Measurements from ENCODE around the gene ZKSCAN1.

ZKSCAN1 gene

GRCh38 chr7:100048680-100049079 is 33.3 kb downstream of the ZKSCAN1 start:
- H3K36me3 ChIP-seq (ENCODE audit: insufficient read depth, low read length), result no peaks in the 10 kb centered on the region
- no peak overlapping the region for H3K9ac ChIP-seq (ENCODE audit: low read length)
- no peak overlapping the region for H3K27ac ChIP-seq (ENCODE audit: low read depth, low read length)
- H3K4me1 ChIP-seq (ENCODE audit: insufficient read depth, low read length), result peaks cover 12% of the 10 kb centered on the region
- H3K4me3 ChIP-seq (ENCODE audit: low read depth in 1 of 2, low read length in 2 of 2), result peak overlapping the region in 1 of 2 donors; percentile 97
- no peaks in the 10 kb centered on the region for H3K27me3 ChIP-seq (ENCODE audit: control insufficient read depth in 1 of 2, insufficient read depth in 2 of 2, low read length in 2 of 2)
- no peaks in the 10 kb centered on the region for H3K9me3 ChIP-seq (ENCODE audit: low read length)

GRCh38 chr7:100049441-100050291 is 34.3 kb downstream of the ZKSCAN1 start, which contains the start of gene ZSCAN21:
TSS of gene ZSCAN21 (plus strand) at chr7:100049774. CDS start at chr7:100057007, 7,233 bp downstream.
- Histone ChIP-seq H3K27me3 (ENCODE audit: control insufficient read depth in 1 of 2, insufficient read depth in 2 of 2, low read length in 2 of 2) (no peaks in the 10 kb centered on the region), H3K36me3 (ENCODE audit: insufficient read depth, low read length) (no peaks in the 10 kb centered on the region), H3K4me3 (ENCODE audit: low read depth in 1 of 2, low read length in 2 of 2) (peak within 1 kb of the TSS; percentile 61 to 97), H3K9me3 (ENCODE audit: low read length) (no peaks in the 10 kb centered on the region), H3K27ac (ENCODE audit: low read depth, low read length) (peak within 1 kb of the TSS; percentile 98), H3K4me1 (ENCODE audit: insufficient read depth, low read length) (peaks cover 12% of the 10 kb centered on the region), H3K9ac (ENCODE audit: low read length) (peak within 1 kb of the TSS; percentile 98)

- no peaks in the 10 kb centered on the region for H3K9me3 ChIP-seq (ENCODE audit: low read length)
- H3K36me3 ChIP-seq (ENCODE audit: insufficient read depth, low read length), result no peaks in the 10 kb centered on the region
- no peak overlapping the region for H3K27ac ChIP-seq (ENCODE audit: low read depth, low read length)
- no peaks in the 10 kb centered on the region for H3K27me3 ChIP-seq (ENCODE audit: control insufficient read depth in 1 of 2, insufficient read depth in 2 of 2, low read length in 2 of 2)
- no peak overlapping the region for H3K4me3 ChIP-seq (ENCODE audit: low read depth in 1 of 2, low read length in 2 of 2)
- H3K4me1 ChIP-seq (ENCODE audit: insufficient read depth, low read length), result peaks cover 12% of the 10 kb centered on the region
- no peak overlapping the region for H3K9ac ChIP-seq (ENCODE audit: low read length)
These were observed 36.2 kb downstream of the ZKSCAN1 start for GRCh38 chr7:100051611-100052010.

GRCh38 chr7:100053215-100053614 is 37.8 kb downstream of the ZKSCAN1 start:
- Histone ChIP-seq H3K4me1 (ENCODE audit: insufficient read depth, low read length) (peaks cover 12% of the 10 kb centered on the region), H3K36me3 (ENCODE audit: insufficient read depth, low read length) (peaks cover 16% of the 10 kb centered on the region), H3K9ac (ENCODE audit: low read length) (no peak overlapping the region), H3K9me3 (ENCODE audit: low read length) (no peaks in the 10 kb centered on the region), H3K27ac (ENCODE audit: low read depth, low read length) (no peak overlapping the region), H3K27me3 (ENCODE audit: control insufficient read depth in 1 of 2, insufficient read depth in 2 of 2, low read length in 2 of 2) (no peaks in the 10 kb centered on the region), H3K4me3 (ENCODE audit: low read depth in 1 of 2, low read length in 2 of 2) (no peak overlapping the region)

- Histone ChIP-seq H3K9me3 (ENCODE audit: low read length) (no peaks in the 10 kb centered on the region), H3K4me3 (ENCODE audit: low read depth in 1 of 2, low read length in 2 of 2) (no peak overlapping the region), H3K9ac (ENCODE audit: low read length) (no peak overlapping the region), H3K27me3 (ENCODE audit: control insufficient read depth in 1 of 2, insufficient read depth in 2 of 2, low read length in 2 of 2) (no peaks in the 10 kb centered on the region), H3K36me3 (ENCODE audit: insufficient read depth, low read length) (peaks cover 40% of the 10 kb centered on the region), H3K27ac (ENCODE audit: low read depth, low read length) (no peak overlapping the region), H3K4me1 (ENCODE audit: insufficient read depth, low read length) (no peaks in the 10 kb centered on the region)
These were observed 41.6 kb downstream of the ZKSCAN1 start for GRCh38 chr7:100057006-100057405.

GRCh38 chr7:100059251-100059739 is 43.9 kb downstream of the ZKSCAN1 start:
- no peak overlapping the region for H3K9ac ChIP-seq (ENCODE audit: low read length)
- H3K36me3 ChIP-seq (ENCODE audit: insufficient read depth, low read length), result peaks cover 50% of the 10 kb centered on the region
- no peaks in the 10 kb centered on the region for H3K27me3 ChIP-seq (ENCODE audit: control insufficient read depth in 1 of 2, insufficient read depth in 2 of 2, low read length in 2 of 2)
- H3K4me1 ChIP-seq (ENCODE audit: insufficient read depth, low read length), result no peaks in the 10 kb centered on the region
- H3K27ac ChIP-seq (ENCODE audit: low read depth, low read length), result no peak overlapping the region
- no peaks in the 10 kb centered on the region for H3K9me3 ChIP-seq (ENCODE audit: low read length)
- no peak overlapping the region for H3K4me3 ChIP-seq (ENCODE audit: low read depth in 1 of 2, low read length in 2 of 2)

- no peak overlapping the region for H3K4me3 ChIP-seq (ENCODE audit: low read depth in 1 of 2, low read length in 2 of 2)
- H3K9ac ChIP-seq (ENCODE audit: low read length), result no peak overlapping the region
- no peaks in the 10 kb centered on the region for H3K27me3 ChIP-seq (ENCODE audit: control insufficient read depth in 1 of 2, insufficient read depth in 2 of 2, low read length in 2 of 2)
- H3K4me1 ChIP-seq (ENCODE audit: insufficient read depth, low read length), result peaks cover 15% of the 10 kb centered on the region
- H3K27ac ChIP-seq (ENCODE audit: low read depth, low read length), result no peak overlapping the region
- no peaks in the 10 kb centered on the region for H3K9me3 ChIP-seq (ENCODE audit: low read length)
- H3K36me3 ChIP-seq (ENCODE audit: insufficient read depth, low read length), result peaks cover 55% of the 10 kb centered on the region
These were observed 46.3 kb downstream of the ZKSCAN1 start for GRCh38 chr7:100061518-100062193.

GRCh38 chr7:100063376-100063775 is 48.0 kb downstream of the ZKSCAN1 start:
- H3K27ac ChIP-seq (ENCODE audit: low read depth, low read length), result no peak overlapping the region
- H3K4me1 ChIP-seq (ENCODE audit: insufficient read depth, low read length), result peaks cover 15% of the 10 kb centered on the region
- H3K9me3 ChIP-seq (ENCODE audit: low read length), result no peaks in the 10 kb centered on the region
- peaks cover 37% of the 10 kb centered on the region for H3K36me3 ChIP-seq (ENCODE audit: insufficient read depth, low read length)
- H3K4me3 ChIP-seq (ENCODE audit: low read depth in 1 of 2, low read length in 2 of 2), result no peak overlapping the region
- H3K9ac ChIP-seq (ENCODE audit: low read length), result no peak overlapping the region
- H3K27me3 ChIP-seq (ENCODE audit: control insufficient read depth in 1 of 2, insufficient read depth in 2 of 2, low read length in 2 of 2), result no peaks in the 10 kb centered on the region

- Histone ChIP-seq H3K9ac (ENCODE audit: low read length) (no peak overlapping the region), H3K36me3 (ENCODE audit: insufficient read depth, low read length) (peaks cover 30% of the 10 kb centered on the region), H3K4me1 (ENCODE audit: insufficient read depth, low read length) (peaks cover 15% of the 10 kb centered on the region), H3K9me3 (ENCODE audit: low read length) (no peaks in the 10 kb centered on the region), H3K4me3 (ENCODE audit: low read depth in 1 of 2, low read length in 2 of 2) (no peak overlapping the region), H3K27me3 (ENCODE audit: control insufficient read depth in 1 of 2, insufficient read depth in 2 of 2, low read length in 2 of 2) (no peaks in the 10 kb centered on the region), H3K27ac (ENCODE audit: low read depth, low read length) (no peak overlapping the region)
These were observed 48.8 kb downstream of the ZKSCAN1 start for GRCh38 chr7:100064162-100064561.

GRCh38 chr7:100065452-100066186 is 50.2 kb downstream of the ZKSCAN1 start:
- H3K9ac ChIP-seq (ENCODE audit: low read length), result no peak overlapping the region
- peaks cover 15% of the 10 kb centered on the region for H3K4me1 ChIP-seq (ENCODE audit: insufficient read depth, low read length)
- H3K4me3 ChIP-seq (ENCODE audit: low read depth in 1 of 2, low read length in 2 of 2), result no peak overlapping the region
- peaks cover 38% of the 10 kb centered on the region for H3K36me3 ChIP-seq (ENCODE audit: insufficient read depth, low read length)
- H3K27ac ChIP-seq (ENCODE audit: low read depth, low read length), result peak overlapping the region; percentile 75
- H3K27me3 ChIP-seq (ENCODE audit: control insufficient read depth in 1 of 2, insufficient read depth in 2 of 2, low read length in 2 of 2), result no peaks in the 10 kb centered on the region
- peaks cover 2% of the 10 kb centered on the region for H3K9me3 ChIP-seq (ENCODE audit: low read length)

- no peak overlapping the region for H3K4me3 ChIP-seq (ENCODE audit: low read depth in 1 of 2, low read length in 2 of 2)
- peaks cover 15% of the 10 kb centered on the region for H3K9me3 ChIP-seq (ENCODE audit: low read length)
- H3K9ac ChIP-seq (ENCODE audit: low read length), result no peak overlapping the region
- H3K27me3 ChIP-seq (ENCODE audit: control insufficient read depth in 1 of 2, insufficient read depth in 2 of 2, low read length in 2 of 2), result no peaks in the 10 kb centered on the region
- peaks cover 40% of the 10 kb centered on the region for H3K36me3 ChIP-seq (ENCODE audit: insufficient read depth, low read length)
- H3K27ac ChIP-seq (ENCODE audit: low read depth, low read length), result no peak overlapping the region
- H3K4me1 ChIP-seq (ENCODE audit: insufficient read depth, low read length), result peaks cover 15% of the 10 kb centered on the region
These were observed 51.6 kb downstream of the ZKSCAN1 start for GRCh38 chr7:100066953-100067352.

Measured in muscle layer of colon (tissue), 2 donors.